CD4-positive, alpha-beta T cell (primary cell): ENCODE results near the gene VTA1. TPM values are rescaled to one million over a fixed set of nuclear protein-coding genes. Genes with fewer than 3 reads are reported as not detected.

Experiments
- ATAC-seq: fragments of 200-7000 bp; cut with Tn5 transposase; one replicate; pipeline ENCODE4 v1.10.0; 2022; ENCODE audit warnings: mild to moderate bottlenecking; ENCODE audit not compliant: poor library complexity
- CTCF ChIA-PET: fragments of 350-600 bp; sonication (Branson Sonifier 250); formaldehyde crosslinking; loops from one replicate; lab custom pipeline; 2021; ENCODE audit warnings: antibody characterized with exemption, inconsistent platforms; lab: Charles Lee
- POLR2A ChIA-PET: fragments of 350-600 bp; sonication (Branson Sonifier 250); formaldehyde crosslinking; loops from one replicate; lab custom pipeline; 2021; ENCODE audit warnings: antibody characterized with exemption, inconsistent platforms; lab: Charles Lee
- DNase-seq, 14 experiments: peaks; one replicate each; pipeline ENCODE4 v3.0.0-alpha.2; 2013 to 2020; ENCODE audit warnings: mixed read lengths in 2 of 14
- H3K27ac ChIP-seq, 2 donors: one replicate each; pipeline versions ENCODE4 v1.5.1 to v1.7.0; 2013; ENCODE audit warnings: low read length in 2 of 2, low read depth in 1 of 2, mild to moderate bottlenecking in 1 of 2
- H3K27me3 ChIP-seq, 2 experiments: 1 replicate in 1 of 2; 2 replicates in 1 of 2; pipeline versions ENCODE4 v1.6.1 to v1.7.0; 2013; ENCODE audit warnings: low read length in 2 of 2, control low read depth in 1 of 2, mild to moderate bottlenecking in 1 of 2, moderate library complexity in 1 of 2; ENCODE audit not compliant: insufficient read depth in 2 of 2, control insufficient read depth in 1 of 2
- H3K36me3 ChIP-seq: one replicate; pipeline ENCODE4 v1.6.1; 2013; ENCODE audit warnings: low read length, control low read depth; ENCODE audit not compliant: insufficient read depth
- H3K4me1 ChIP-seq: one replicate; pipeline ENCODE4 v1.6.1; 2013; ENCODE audit warnings: low read length, control low read depth; ENCODE audit not compliant: insufficient read depth
- H3K4me3 ChIP-seq: one replicate; pipeline ENCODE4 v1.5.1; 2013; ENCODE audit warnings: mild to moderate bottlenecking, low read length, moderate library complexity
- H3K9me3 ChIP-seq, 2 experiments: 1 replicate in 1 of 2; 2 replicates in 1 of 2; pipeline versions ENCODE4 v1.6.1 to v1.7.0; 2013; ENCODE audit warnings: low read length in 2 of 2, mild to moderate bottlenecking in 2 of 2, control low read depth in 1 of 2, moderate library complexity in 1 of 2; ENCODE audit not compliant: control insufficient read depth in 1 of 2, insufficient read depth in 1 of 2
- H3K27ac Mint-ChIP-seq: one replicate; pipeline ENCODE4 v1.8.0; 2020; ENCODE audit warnings: mixed read lengths
- H3K27me3 Mint-ChIP-seq: one replicate; pipeline ENCODE4 v1.8.0; 2021; ENCODE audit warnings: mixed read lengths
- H3K36me3 Mint-ChIP-seq: one replicate; pipeline ENCODE4 v1.8.0; 2021; ENCODE audit warnings: low read depth, mixed read lengths
- H3K4me1 Mint-ChIP-seq: one replicate; pipeline ENCODE4 v1.8.0; 2021; ENCODE audit warnings: low read depth, mixed read lengths
- H3K4me3 Mint-ChIP-seq: one replicate; pipeline ENCODE4 v1.8.0; 2020; ENCODE audit warnings: mild to moderate bottlenecking, mixed read lengths
- H3K9me3 Mint-ChIP-seq: one replicate; pipeline ENCODE4 v1.8.0; 2020; ENCODE audit warnings: mixed read lengths
- CTCF ChIP-seq: fragments of 200-600 bp; IDR thresholded peaks from one replicate; pipeline ENCODE4 v1.8.0; 2022; ENCODE audit warnings: antibody characterized with exemption, mild to moderate bottlenecking
- intact Hi-C, 2 experiments: fragments of 100-400 bp; cut with DNase I in 1 of 2; cut with micrococcal nuclease in 1 of 2; formaldehyde crosslinking; loops; one replicate each; pipeline versions ENCODE4 v1.15.1 to v1.9.0; 2023 to 2025; cut with DNase I, micrococcal nuclease
- total RNA-seq, 174 experiments: library from RNA in 2 of 174; stranded (reverse) in 2 of 174; gene quantifications; one replicate each; pipeline ENCODE4 v1.2.3 and lab custom pipeline; 2021 to 2026

The VTA1 gene
- total RNA-seq, 2 experiments from 2014 or later = 13.5 to 18.0 TPM

- Histone ChIP-seq H3K4me3 (no peak overlapping the region), H3K27ac (no peak overlapping the region), H3K27me3 (no peaks in the 10 kb centered on the region), H3K36me3 (peaks cover 70% of the 10 kb centered on the region), H3K4me1 (no peaks in the 10 kb centered on the region), H3K9me3 (no peaks in the 10 kb centered on the region)
- no peaks in the 10 kb centered on the region for H3K9me3 Mint-ChIP-seq
- intact Hi-C loops = no loop called here
- H3K4me1 Mint-ChIP-seq = no peaks in the 10 kb centered on the region
- no peak for ATAC-seq
- CTCF ChIA-PET = interaction anchor here (1.2 kb wide), 1 partner anchor 25 kb away, joined by 3 read pairs; the partner anchor contains the start of genes NMBR and VTA1
- H3K27me3 Mint-ChIP-seq = no peaks in the 10 kb centered on the region
- H3K36me3 Mint-ChIP-seq = peaks cover 97% of the 10 kb centered on the region
- TF ChIP-seq CTCF = no peak
- POLR2A ChIA-PET = no interaction called here
- H3K4me3 Mint-ChIP-seq = no peak overlapping the region
- DNase-seq = no peak
- no peak overlapping the region for H3K27ac Mint-ChIP-seq
Observed at GRCh38 chr6:142171351-142171750, 24.3 kb downstream of the VTA1 start.

GRCh38 chr6:142172758-142173157, 25.7 kb downstream of the VTA1 start:
- no peak for ATAC-seq
- POLR2A ChIA-PET = no interaction called here
- intact Hi-C loops = no loop called here

GRCh38 chr6:142173980-142174379, 26.9 kb downstream of the VTA1 start:
- ChIA-PET POLR2A (no interaction called here), CTCF (no interaction called here)
- Mint-ChIP-seq H3K27me3 (no peaks in the 10 kb centered on the region), H3K36me3 (peaks cover 97% of the 10 kb centered on the region), H3K4me1 (no peaks in the 10 kb centered on the region), H3K4me3 (no peak overlapping the region), H3K27ac (no peak overlapping the region), H3K9me3 (peaks cover 7% of the 10 kb centered on the region)
- Histone ChIP-seq H3K9me3 (peaks cover 0 to 17% of the 10 kb centered on the region in 2 experiments), H3K4me1 (no peaks in the 10 kb centered on the region), H3K27me3 (no peaks in the 10 kb centered on the region), H3K27ac (no peak overlapping the region), H3K4me3 (no peak overlapping the region), H3K36me3 (peaks cover 71% of the 10 kb centered on the region)
- TF ChIP-seq CTCF = no peak
- no peak for DNase-seq
- ATAC-seq = no peak
- intact Hi-C loops = no loop called here

More at GRCh38 chr6:142172758-142173157, 25.7 kb downstream of the VTA1 start:
- CTCF ChIA-PET = no interaction called here
- Histone ChIP-seq H3K4me1 (no peaks in the 10 kb centered on the region), H3K27ac (no peak overlapping the region), H3K27me3 (no peaks in the 10 kb centered on the region), H3K36me3 (peaks cover 68% of the 10 kb centered on the region), H3K4me3 (no peak overlapping the region), H3K9me3 (peaks cover 0 to 12% of the 10 kb centered on the region in 2 experiments)
- Mint-ChIP-seq H3K36me3 (peaks cover 97% of the 10 kb centered on the region), H3K27ac (no peak overlapping the region), H3K9me3 (peaks cover 4% of the 10 kb centered on the region), H3K4me1 (no peaks in the 10 kb centered on the region), H3K4me3 (no peak overlapping the region), H3K27me3 (no peaks in the 10 kb centered on the region)
- DNase-seq = no peak
- no peak for TF ChIP-seq CTCF
